ENCODE data around the gene NR3C1.

GRCh38 chr5:143428738-143429420 lies 25.4 kb upstream of the NR3C1 start:
- TF ChIP-seq CTCF (IDR thresholded peaks at IDR 0.05; ENCODE audit: insufficient read depth, low read length, poor library complexity, severe bottlenecking) (no peak), EZH2phosphoT487 (conservative IDR thresholded peaks at IDR 0.05; ENCODE audit: low read length) (no peak)
